K562 (cell line): ENCODE measurements around the gene DCST1. TPM values are rescaled to one million over a fixed set of nuclear protein-coding genes. Genes with fewer than 3 reads are reported as not detected.

Experiments used
- GABPA ChIP-seq: fragments of 200-800 bp; sonication (Bioruptor generic); conservative IDR thresholded peaks from 2 replicates; pipeline ENCODE4 v1.6.1; 2016; ENCODE audit warnings: low read depth, missing genetic modification characterization, missing compliant biosample characterization
- NFATC3 ChIP-seq: fragments of 450-650 bp; IDR thresholded peaks from 2 replicates; pipeline ENCODE4 v1.6.1; 2017; ENCODE audit warnings: mild to moderate bottlenecking
- SMC3 ChIP-seq: conservative IDR thresholded peaks from 2 replicates; pipeline ENCODE4 v1.6.1; 2011; ENCODE audit warnings: low read depth, low read length, improper control_type of control experiment; ENCODE audit not compliant: insufficient read depth
- STAT5A ChIP-seq: IDR thresholded peaks from 2 replicates; pipeline ENCODE4 v1.6.1; 2012; ENCODE audit warnings: low read length, inconsistent platforms, borderline replicate concordance
- polyA plus RNA-seq, 8 experiments: library from polyadenylated mRNA; depleted of rRNA in 4 of 8; stranded (reverse) in 5 of 8; unstranded in 3 of 8; fragments of >200 nt; fragmentation: Nextera tagmentation in 2 of 8; fragmentation: Illumina TruSeq in 1 of 8; extraction: Ambion mirVana in 2 of 8; extraction: Trizol in 1 of 8; gene quantifications; 2 replicates each; pipeline versions ENCODE4 v1.2.1 to v1.2.3, GENCODE V29; 2011 to 2014; ENCODE audit warnings: inconsistent platforms in 1 of 8, missing spikeins in 1 of 8
- total RNA-seq, 7 experiments: library from RNA; depleted of rRNA in 6 of 7; stranded (reverse); fragments of >200 nt in 6 of 7; fragmentation: Illumina TruSeq in 2 of 7; extraction: Trizol in 2 of 7; gene quantifications; 2 replicates each; pipeline versions ENCODE4 v1.2.1 to v1.2.3, GENCODE V29; 2011 to 2021; ENCODE audit warnings: low replicate concordance in 1 of 7
- TF ChIP-seq, protein P1 (sequence below): fragments of 450-650 bp; IDR thresholded peaks from 2 replicates; pipeline ENCODE4 v1.6.1; 2016; ENCODE audit warnings: mild to moderate bottlenecking, moderate library complexity
- TF ChIP-seq, protein P2 (sequence below), 2 experiments: IDR thresholded peaks; 2 replicates each; pipeline ENCODE4 v1.6.1; 2012; ENCODE audit warnings: improper control_type of control experiment in 2 of 2, low read depth in 2 of 2, low read length in 2 of 2, borderline replicate concordance in 1 of 2
- TF ChIP-seq, protein P3 (sequence below): sonication (generic); formaldehyde crosslinking; IDR thresholded peaks from 2 replicates; pipeline ENCODE4 v1.8.0; 2022; ENCODE audit warnings: mild to moderate bottlenecking, missing genetic modification reagents

DCST1 gene
- total and polyA plus RNA-seq, 9 of the 15 experiments (the other 6 are each of a cell fraction or from before 2014, with no cell fraction given) = not detected

DNA sequence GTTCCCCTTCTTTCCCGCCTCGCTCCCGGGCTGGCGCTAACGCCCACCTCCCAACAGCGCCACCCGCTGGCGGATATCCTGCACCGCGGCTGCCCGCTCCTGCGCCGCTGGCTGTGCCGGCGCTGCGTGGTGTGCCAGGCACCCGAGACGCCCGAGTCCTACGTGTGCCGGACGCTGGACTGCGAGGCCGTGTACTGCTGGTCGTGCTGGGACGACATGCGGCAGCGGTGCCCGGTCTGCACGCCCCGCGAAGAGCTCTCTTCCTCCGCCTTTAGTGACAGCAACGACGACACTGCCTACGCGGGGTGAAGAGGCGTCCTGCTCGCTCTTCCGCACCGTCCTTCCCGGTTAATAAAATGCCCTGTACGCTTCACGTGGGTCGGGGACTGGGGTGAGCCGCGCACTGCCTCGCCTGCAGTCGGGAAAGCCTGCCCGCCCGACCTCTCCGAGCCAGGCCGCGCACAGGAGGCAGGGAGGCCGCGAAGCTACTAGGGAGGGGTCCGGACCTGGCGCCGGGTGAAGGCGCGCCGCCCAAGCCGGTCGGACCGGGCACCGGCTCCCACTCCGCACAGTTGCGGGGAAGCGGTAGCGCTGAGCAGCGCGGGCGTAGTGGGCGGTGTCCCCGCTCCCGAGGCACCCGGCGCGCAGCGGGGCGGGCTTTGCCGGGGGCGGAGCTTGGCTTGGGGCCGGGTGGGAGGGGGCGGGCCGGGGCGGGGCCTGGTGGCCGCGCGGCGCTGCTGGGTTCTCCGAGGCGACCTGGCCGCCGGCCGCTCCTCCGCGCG is 17.1 kb downstream of the DCST1 start, which contains the start of gene ADAM15 (continued):
- TF ChIP-seq, protein P1, sequence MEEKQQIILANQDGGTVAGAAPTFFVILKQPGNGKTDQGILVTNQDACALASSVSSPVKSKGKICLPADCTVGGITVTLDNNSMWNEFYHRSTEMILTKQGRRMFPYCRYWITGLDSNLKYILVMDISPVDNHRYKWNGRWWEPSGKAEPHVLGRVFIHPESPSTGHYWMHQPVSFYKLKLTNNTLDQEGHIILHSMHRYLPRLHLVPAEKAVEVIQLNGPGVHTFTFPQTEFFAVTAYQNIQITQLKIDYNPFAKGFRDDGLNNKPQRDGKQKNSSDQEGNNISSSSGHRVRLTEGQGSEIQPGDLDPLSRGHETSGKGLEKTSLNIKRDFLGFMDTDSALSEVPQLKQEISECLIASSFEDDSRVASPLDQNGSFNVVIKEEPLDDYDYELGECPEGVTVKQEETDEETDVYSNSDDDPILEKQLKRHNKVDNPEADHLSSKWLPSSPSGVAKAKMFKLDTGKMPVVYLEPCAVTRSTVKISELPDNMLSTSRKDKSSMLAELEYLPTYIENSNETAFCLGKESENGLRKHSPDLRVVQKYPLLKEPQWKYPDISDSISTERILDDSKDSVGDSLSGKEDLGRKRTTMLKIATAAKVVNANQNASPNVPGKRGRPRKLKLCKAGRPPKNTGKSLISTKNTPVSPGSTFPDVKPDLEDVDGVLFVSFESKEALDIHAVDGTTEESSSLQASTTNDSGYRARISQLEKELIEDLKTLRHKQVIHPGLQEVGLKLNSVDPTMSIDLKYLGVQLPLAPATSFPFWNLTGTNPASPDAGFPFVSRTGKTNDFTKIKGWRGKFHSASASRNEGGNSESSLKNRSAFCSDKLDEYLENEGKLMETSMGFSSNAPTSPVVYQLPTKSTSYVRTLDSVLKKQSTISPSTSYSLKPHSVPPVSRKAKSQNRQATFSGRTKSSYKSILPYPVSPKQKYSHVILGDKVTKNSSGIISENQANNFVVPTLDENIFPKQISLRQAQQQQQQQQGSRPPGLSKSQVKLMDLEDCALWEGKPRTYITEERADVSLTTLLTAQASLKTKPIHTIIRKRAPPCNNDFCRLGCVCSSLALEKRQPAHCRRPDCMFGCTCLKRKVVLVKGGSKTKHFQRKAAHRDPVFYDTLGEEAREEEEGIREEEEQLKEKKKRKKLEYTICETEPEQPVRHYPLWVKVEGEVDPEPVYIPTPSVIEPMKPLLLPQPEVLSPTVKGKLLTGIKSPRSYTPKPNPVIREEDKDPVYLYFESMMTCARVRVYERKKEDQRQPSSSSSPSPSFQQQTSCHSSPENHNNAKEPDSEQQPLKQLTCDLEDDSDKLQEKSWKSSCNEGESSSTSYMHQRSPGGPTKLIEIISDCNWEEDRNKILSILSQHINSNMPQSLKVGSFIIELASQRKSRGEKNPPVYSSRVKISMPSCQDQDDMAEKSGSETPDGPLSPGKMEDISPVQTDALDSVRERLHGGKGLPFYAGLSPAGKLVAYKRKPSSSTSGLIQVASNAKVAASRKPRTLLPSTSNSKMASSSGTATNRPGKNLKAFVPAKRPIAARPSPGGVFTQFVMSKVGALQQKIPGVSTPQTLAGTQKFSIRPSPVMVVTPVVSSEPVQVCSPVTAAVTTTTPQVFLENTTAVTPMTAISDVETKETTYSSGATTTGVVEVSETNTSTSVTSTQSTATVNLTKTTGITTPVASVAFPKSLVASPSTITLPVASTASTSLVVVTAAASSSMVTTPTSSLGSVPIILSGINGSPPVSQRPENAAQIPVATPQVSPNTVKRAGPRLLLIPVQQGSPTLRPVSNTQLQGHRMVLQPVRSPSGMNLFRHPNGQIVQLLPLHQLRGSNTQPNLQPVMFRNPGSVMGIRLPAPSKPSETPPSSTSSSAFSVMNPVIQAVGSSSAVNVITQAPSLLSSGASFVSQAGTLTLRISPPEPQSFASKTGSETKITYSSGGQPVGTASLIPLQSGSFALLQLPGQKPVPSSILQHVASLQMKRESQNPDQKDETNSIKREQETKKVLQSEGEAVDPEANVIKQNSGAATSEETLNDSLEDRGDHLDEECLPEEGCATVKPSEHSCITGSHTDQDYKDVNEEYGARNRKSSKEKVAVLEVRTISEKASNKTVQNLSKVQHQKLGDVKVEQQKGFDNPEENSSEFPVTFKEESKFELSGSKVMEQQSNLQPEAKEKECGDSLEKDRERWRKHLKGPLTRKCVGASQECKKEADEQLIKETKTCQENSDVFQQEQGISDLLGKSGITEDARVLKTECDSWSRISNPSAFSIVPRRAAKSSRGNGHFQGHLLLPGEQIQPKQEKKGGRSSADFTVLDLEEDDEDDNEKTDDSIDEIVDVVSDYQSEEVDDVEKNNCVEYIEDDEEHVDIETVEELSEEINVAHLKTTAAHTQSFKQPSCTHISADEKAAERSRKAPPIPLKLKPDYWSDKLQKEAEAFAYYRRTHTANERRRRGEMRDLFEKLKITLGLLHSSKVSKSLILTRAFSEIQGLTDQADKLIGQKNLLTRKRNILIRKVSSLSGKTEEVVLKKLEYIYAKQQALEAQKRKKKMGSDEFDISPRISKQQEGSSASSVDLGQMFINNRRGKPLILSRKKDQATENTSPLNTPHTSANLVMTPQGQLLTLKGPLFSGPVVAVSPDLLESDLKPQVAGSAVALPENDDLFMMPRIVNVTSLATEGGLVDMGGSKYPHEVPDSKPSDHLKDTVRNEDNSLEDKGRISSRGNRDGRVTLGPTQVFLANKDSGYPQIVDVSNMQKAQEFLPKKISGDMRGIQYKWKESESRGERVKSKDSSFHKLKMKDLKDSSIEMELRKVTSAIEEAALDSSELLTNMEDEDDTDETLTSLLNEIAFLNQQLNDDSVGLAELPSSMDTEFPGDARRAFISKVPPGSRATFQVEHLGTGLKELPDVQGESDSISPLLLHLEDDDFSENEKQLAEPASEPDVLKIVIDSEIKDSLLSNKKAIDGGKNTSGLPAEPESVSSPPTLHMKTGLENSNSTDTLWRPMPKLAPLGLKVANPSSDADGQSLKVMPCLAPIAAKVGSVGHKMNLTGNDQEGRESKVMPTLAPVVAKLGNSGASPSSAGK = peak; percentile 94
- TF ChIP-seq SMC3 (peak; percentile 22; the same call in 1 of the 2 replicates), NFATC3 (no peak), STAT5A (no peak), GABPA (tag) (peak; percentile 73; the same call in 1 of the 2 replicates)
- TF ChIP-seq, protein P2, sequence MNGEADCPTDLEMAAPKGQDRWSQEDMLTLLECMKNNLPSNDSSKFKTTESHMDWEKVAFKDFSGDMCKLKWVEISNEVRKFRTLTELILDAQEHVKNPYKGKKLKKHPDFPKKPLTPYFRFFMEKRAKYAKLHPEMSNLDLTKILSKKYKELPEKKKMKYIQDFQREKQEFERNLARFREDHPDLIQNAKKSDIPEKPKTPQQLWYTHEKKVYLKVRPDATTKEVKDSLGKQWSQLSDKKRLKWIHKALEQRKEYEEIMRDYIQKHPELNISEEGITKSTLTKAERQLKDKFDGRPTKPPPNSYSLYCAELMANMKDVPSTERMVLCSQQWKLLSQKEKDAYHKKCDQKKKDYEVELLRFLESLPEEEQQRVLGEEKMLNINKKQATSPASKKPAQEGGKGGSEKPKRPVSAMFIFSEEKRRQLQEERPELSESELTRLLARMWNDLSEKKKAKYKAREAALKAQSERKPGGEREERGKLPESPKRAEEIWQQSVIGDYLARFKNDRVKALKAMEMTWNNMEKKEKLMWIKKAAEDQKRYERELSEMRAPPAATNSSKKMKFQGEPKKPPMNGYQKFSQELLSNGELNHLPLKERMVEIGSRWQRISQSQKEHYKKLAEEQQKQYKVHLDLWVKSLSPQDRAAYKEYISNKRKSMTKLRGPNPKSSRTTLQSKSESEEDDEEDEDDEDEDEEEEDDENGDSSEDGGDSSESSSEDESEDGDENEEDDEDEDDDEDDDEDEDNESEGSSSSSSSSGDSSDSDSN (IDR thresholded peaks at IDR 0.05; ENCODE audit: borderline replicate concordance in 1 of 2, low read depth in 2 of 2, low read length in 2 of 2) = no peak
- TF ChIP-seq, protein P3, sequence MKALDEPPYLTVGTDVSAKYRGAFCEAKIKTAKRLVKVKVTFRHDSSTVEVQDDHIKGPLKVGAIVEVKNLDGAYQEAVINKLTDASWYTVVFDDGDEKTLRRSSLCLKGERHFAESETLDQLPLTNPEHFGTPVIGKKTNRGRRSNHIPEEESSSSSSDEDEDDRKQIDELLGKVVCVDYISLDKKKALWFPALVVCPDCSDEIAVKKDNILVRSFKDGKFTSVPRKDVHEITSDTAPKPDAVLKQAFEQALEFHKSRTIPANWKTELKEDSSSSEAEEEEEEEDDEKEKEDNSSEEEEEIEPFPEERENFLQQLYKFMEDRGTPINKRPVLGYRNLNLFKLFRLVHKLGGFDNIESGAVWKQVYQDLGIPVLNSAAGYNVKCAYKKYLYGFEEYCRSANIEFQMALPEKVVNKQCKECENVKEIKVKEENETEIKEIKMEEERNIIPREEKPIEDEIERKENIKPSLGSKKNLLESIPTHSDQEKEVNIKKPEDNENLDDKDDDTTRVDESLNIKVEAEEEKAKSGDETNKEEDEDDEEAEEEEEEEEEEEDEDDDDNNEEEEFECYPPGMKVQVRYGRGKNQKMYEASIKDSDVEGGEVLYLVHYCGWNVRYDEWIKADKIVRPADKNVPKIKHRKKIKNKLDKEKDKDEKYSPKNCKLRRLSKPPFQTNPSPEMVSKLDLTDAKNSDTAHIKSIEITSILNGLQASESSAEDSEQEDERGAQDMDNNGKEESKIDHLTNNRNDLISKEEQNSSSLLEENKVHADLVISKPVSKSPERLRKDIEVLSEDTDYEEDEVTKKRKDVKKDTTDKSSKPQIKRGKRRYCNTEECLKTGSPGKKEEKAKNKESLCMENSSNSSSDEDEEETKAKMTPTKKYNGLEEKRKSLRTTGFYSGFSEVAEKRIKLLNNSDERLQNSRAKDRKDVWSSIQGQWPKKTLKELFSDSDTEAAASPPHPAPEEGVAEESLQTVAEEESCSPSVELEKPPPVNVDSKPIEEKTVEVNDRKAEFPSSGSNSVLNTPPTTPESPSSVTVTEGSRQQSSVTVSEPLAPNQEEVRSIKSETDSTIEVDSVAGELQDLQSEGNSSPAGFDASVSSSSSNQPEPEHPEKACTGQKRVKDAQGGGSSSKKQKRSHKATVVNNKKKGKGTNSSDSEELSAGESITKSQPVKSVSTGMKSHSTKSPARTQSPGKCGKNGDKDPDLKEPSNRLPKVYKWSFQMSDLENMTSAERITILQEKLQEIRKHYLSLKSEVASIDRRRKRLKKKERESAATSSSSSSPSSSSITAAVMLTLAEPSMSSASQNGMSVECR (CRISPR knock-in tag) = peak; percentile 88
